ENCODE results near the gene ALCAM.

Gene ALCAM

GRCh38 chr3:105579439-105579838 is 212.7 kb downstream of the ALCAM start:
- TF ChIP-seq CTCF (IDR thresholded peaks at IDR 0.05; ENCODE audit: insufficient read depth, low read depth, low read length, missing control alignments), result no peak
- DNase-seq (ENCODE audit: low read depth), result no peak
- H3K4me3 ChIP-seq (ENCODE audit: low read depth, low read length), result no peak overlapping the region

- no peak overlapping the region for H3K4me3 ChIP-seq (ENCODE audit: low read depth, low read length)
- no peak for TF ChIP-seq CTCF (IDR thresholded peaks at IDR 0.05; ENCODE audit: insufficient read depth, low read depth, low read length, missing control alignments)
- DNase-seq (ENCODE audit: low read depth), result no peak
Measured at GRCh38 chr3:105580296-105580965, 213.7 kb downstream of the ALCAM start.

- no peak overlapping the region for H3K4me3 ChIP-seq (ENCODE audit: low read depth, low read length)
- no peak for TF ChIP-seq CTCF (IDR thresholded peaks at IDR 0.05; ENCODE audit: insufficient read depth, low read depth, low read length, missing control alignments)
- no peak for DNase-seq (ENCODE audit: low read depth)
Measured at GRCh38 chr3:105582015-105582414, 215.3 kb downstream of the ALCAM start.

GRCh38 chr3:105584003-105584790 is 217.5 kb downstream of the ALCAM start:
- TF ChIP-seq CTCF (IDR thresholded peaks at IDR 0.05; ENCODE audit: insufficient read depth, low read depth, low read length, missing control alignments), result no peak
- no peak overlapping the region for H3K4me3 ChIP-seq (ENCODE audit: low read depth, low read length)
- DNase-seq (ENCODE audit: low read depth), result no peak

GRCh38 chr3:105593315-105593714 is 226.6 kb downstream of the ALCAM start:
- DNase-seq (ENCODE audit: low read depth), result no peak
- no peak overlapping the region for H3K4me3 ChIP-seq (ENCODE audit: low read depth, low read length)
- no peak for TF ChIP-seq CTCF (IDR thresholded peaks at IDR 0.05; ENCODE audit: insufficient read depth, low read depth, low read length, missing control alignments)

GRCh38 chr3:105594219-105594618 is 227.5 kb downstream of the ALCAM start:
- DNase-seq (ENCODE audit: low read depth), result no peak
- no peak for TF ChIP-seq CTCF (IDR thresholded peaks at IDR 0.05; ENCODE audit: insufficient read depth, low read depth, low read length, missing control alignments)
- H3K4me3 ChIP-seq (ENCODE audit: low read depth, low read length), result no peak overlapping the region
